Parathyroid adenoma (tissue), 2 donors: ENCODE data around the gene ALDH1A1.

Experiments used
- H2AFZ ChIP-seq: fragments of 300-600 bp; sonication (generic); one replicate; pipeline ENCODE4 v1.7.0; 2017; ENCODE audit warnings: antibody characterized with exemption, mild to moderate bottlenecking
- H3K27ac ChIP-seq: fragments of 300-600 bp; sonication (generic); one replicate; pipeline ENCODE4 v1.7.0; 2017
- H3K27me3 ChIP-seq: fragments of 300-600 bp; sonication (generic); one replicate; pipeline ENCODE4 v1.7.0; 2017; ENCODE audit warnings: low read length; ENCODE audit not compliant: control insufficient read depth, insufficient read depth
- H3K36me3 ChIP-seq: fragments of 300-600 bp; sonication (generic); one replicate; pipeline ENCODE4 v1.7.0; 2017; ENCODE audit warnings: low read length; ENCODE audit not compliant: control insufficient read depth, insufficient read depth
- H3K4me1 ChIP-seq: fragments of 300-600 bp; sonication (generic); one replicate; pipeline ENCODE4 v1.7.0; 2017; ENCODE audit warnings: control low read depth
- H3K4me2 ChIP-seq: fragments of 300-600 bp; sonication (generic); one replicate; pipeline ENCODE4 v1.7.0; 2017; ENCODE audit warnings: low read length
- H3K4me3 ChIP-seq: fragments of 300-600 bp; sonication (generic); one replicate; pipeline ENCODE4 v1.7.0; 2017; ENCODE audit warnings: low read depth, low read length
- H3K79me2 ChIP-seq: fragments of 300-600 bp; sonication (generic); one replicate; pipeline ENCODE4 v1.7.0; 2017; ENCODE audit warnings: control low read depth
- H3K9ac ChIP-seq: fragments of 300-600 bp; sonication (generic); one replicate; pipeline ENCODE4 v1.7.0; 2017; ENCODE audit warnings: mild to moderate bottlenecking
- H3K9me3 ChIP-seq: fragments of 300-600 bp; sonication (generic); one replicate; pipeline ENCODE4 v1.7.0; 2017; ENCODE audit warnings: low read length; ENCODE audit not compliant: control insufficient read depth
- TF ChIP-seq, protein P1 (sequence below): fragments of 300-600 bp; sonication (generic); IDR thresholded peaks from one replicate; pipeline ENCODE4 v1.7.0; 2017; ENCODE audit warnings: antibody characterized with exemption, mild to moderate bottlenecking
- donor health status: primary hyperparathyroidism.

ALDH1A1 gene

DNA sequence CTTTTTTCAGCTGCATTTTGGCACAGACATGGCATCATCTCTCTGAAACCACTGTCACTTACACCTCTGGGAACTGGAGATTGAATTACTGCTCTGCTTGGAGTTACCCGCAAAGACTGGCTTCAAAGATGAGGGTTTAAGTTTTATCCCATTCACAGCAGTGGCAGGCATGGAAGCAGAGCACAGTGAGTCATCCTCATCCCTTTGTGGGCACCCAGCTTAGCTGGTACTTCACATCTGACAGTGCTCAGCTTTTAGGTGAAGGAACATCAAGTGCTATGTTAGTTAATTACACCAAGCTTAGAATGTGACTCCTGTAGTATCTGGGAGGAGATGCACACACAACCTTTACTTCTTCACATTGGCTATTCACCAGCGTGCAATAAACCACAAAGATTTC, 24.8 kb upstream of the ALDH1A1 start:
- TF ChIP-seq, protein P1, sequence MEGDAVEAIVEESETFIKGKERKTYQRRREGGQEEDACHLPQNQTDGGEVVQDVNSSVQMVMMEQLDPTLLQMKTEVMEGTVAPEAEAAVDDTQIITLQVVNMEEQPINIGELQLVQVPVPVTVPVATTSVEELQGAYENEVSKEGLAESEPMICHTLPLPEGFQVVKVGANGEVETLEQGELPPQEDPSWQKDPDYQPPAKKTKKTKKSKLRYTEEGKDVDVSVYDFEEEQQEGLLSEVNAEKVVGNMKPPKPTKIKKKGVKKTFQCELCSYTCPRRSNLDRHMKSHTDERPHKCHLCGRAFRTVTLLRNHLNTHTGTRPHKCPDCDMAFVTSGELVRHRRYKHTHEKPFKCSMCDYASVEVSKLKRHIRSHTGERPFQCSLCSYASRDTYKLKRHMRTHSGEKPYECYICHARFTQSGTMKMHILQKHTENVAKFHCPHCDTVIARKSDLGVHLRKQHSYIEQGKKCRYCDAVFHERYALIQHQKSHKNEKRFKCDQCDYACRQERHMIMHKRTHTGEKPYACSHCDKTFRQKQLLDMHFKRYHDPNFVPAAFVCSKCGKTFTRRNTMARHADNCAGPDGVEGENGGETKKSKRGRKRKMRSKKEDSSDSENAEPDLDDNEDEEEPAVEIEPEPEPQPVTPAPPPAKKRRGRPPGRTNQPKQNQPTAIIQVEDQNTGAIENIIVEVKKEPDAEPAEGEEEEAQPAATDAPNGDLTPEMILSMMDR: no peak
- H3K27ac ChIP-seq: no peak overlapping the region
- no peaks in the 10 kb centered on the region for H3K79me2 ChIP-seq
- no peaks in the 10 kb centered on the region for H3K27me3 ChIP-seq
- H3K9me3 ChIP-seq: no peaks in the 10 kb centered on the region
- no peak overlapping the region for H3K9ac ChIP-seq
- no peak overlapping the region for H2AFZ ChIP-seq
- no peak overlapping the region for H3K4me3 ChIP-seq
- H3K4me1 ChIP-seq: no peaks in the 10 kb centered on the region
- H3K4me2 ChIP-seq: no peak overlapping the region
- H3K36me3 ChIP-seq: no peaks in the 10 kb centered on the region

DNA sequence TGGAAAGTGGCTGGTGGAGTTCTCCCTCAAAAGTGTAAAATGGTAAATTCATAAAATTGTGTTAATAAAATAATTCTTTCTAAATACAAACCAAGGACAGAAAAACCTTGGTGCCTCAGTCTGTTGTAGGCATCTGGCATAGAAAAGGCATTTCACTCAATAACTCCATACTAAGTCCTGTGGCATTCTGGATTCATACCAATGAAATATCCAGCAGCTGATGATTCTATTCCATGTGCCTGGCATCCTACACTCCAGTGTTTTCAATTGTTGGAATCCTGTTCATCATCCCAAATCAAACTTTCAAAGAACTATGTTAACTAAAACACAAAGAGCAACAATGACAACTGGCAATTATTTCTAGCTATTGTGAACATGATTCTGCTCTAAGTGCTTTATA, 21.6 kb upstream of the ALDH1A1 start:
- Histone ChIP-seq H3K9me3 (no peaks in the 10 kb centered on the region), H3K4me2 (no peak overlapping the region), H3K27ac (no peak overlapping the region), H3K36me3 (no peaks in the 10 kb centered on the region), H3K4me3 (no peak overlapping the region), H3K27me3 (no peaks in the 10 kb centered on the region), H3K4me1 (no peaks in the 10 kb centered on the region), H3K79me2 (no peaks in the 10 kb centered on the region), H2AFZ (no peak overlapping the region), H3K9ac (no peak overlapping the region)
- TF ChIP-seq, protein P1: no peak

DNA sequence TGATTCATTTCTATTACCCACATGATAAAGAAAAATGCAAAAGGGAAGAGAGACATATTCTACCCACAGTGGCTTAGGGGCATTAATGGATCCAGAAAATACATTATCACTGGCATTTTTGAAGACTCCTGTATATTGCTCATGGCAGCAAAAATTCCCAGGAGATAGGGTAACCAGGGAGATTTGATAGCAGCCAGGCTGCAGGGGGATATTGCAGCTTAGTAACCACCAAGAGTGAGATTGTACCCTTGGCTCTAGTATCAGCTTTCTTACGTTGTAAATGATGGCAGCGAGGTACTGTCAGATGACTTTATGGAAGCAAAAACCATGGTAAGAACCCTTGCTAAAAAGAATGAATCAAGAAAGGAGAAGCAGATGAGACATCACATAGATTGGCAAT, 19.8 kb upstream of the ALDH1A1 start:
- Histone ChIP-seq H3K4me1 (no peaks in the 10 kb centered on the region), H2AFZ (no peak overlapping the region), H3K9ac (no peak overlapping the region), H3K79me2 (no peaks in the 10 kb centered on the region), H3K27me3 (no peaks in the 10 kb centered on the region), H3K36me3 (no peaks in the 10 kb centered on the region), H3K27ac (no peak overlapping the region), H3K9me3 (no peaks in the 10 kb centered on the region), H3K4me3 (no peak overlapping the region), H3K4me2 (no peak overlapping the region)
- TF ChIP-seq, protein P1: no peak

DNA sequence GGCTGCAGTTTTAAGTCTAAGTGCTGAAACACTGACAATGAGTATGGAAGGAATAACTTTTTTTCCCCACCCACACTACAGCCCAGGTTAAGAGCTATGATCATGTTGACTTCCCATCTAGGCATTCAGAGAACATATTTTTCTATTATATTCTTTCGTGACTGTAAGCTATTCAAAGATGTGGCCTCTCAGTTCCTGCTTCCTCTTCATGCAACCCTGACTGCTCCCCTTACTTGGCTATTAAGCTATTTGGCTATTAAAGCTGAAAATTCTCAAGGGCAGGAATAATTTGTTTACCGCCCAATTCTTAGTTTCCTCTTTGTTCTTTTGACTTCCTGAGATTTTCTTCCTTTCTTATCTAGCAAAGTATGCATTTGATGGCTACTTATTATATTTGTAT, 18.6 kb upstream of the ALDH1A1 start:
- TF ChIP-seq, protein P1: no peak
- H3K36me3 ChIP-seq: no peaks in the 10 kb centered on the region
- no peak overlapping the region for H3K4me3 ChIP-seq
- H3K4me2 ChIP-seq: no peak overlapping the region
- no peaks in the 10 kb centered on the region for H3K79me2 ChIP-seq
- H3K27ac ChIP-seq: no peak overlapping the region
- no peaks in the 10 kb centered on the region for H3K27me3 ChIP-seq
- no peak overlapping the region for H3K9ac ChIP-seq
- H3K9me3 ChIP-seq: no peaks in the 10 kb centered on the region
- no peak overlapping the region for H2AFZ ChIP-seq
- H3K4me1 ChIP-seq: no peaks in the 10 kb centered on the region

DNA sequence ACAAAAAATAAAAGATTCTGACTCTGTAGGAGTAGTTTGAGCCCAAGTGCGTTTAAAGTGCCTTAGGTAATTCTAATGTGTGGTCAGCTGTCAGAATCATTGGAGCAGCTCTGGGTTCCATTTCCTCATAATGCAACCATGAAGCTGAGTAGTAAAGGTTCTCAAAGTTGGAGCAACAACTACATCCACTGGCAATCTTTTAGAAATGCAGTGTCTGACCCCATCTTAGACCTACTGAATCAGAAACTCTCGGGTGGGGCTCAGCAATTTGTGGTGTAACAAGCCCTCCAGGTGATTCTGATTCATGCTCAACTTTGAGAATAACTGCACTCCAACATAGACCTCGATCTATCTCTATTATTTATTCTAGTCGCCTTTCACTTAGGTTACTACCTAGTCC, 7.6 kb upstream of the ALDH1A1 start:
- H3K79me2 ChIP-seq: no peaks in the 10 kb centered on the region
- no peaks in the 10 kb centered on the region for H3K36me3 ChIP-seq
- H3K4me2 ChIP-seq: no peak overlapping the region
- TF ChIP-seq, protein P1: no peak
- no peaks in the 10 kb centered on the region for H3K9me3 ChIP-seq
- H3K27me3 ChIP-seq: no peaks in the 10 kb centered on the region
- no peak overlapping the region for H3K9ac ChIP-seq
- no peak overlapping the region for H3K27ac ChIP-seq
- no peak overlapping the region for H3K4me3 ChIP-seq
- H3K4me1 ChIP-seq: no peaks in the 10 kb centered on the region
- H2AFZ ChIP-seq: no peak overlapping the region
